GM12878 (cell line): ENCODE results near the gene SLC6A12. TPM values are rescaled to one million over a fixed set of nuclear protein-coding genes. Genes with fewer than 3 reads are reported as not detected.

Experiments used
- ATAC-seq: fragments of 200-7000 bp; cut with Tn5 transposase; 3 replicates; pipeline ENCODE4 v1.9.1; 2020; ENCODE audit warnings: mild to moderate bottlenecking, moderate library complexity
- BruUV-seq: library from RNA; stranded (reverse); fragments of 400-500 nt; replicated peaks from 2 replicates; lab custom pipeline; 2021; lab: Mats Ljungman, UMichigan
- CTCF ChIA-PET: fragments of 300-600 bp; sonication (Branson Sonifier 250); formaldehyde crosslinking; extraction: SDS; loops from one replicate; lab custom pipeline; 2021; ENCODE audit warnings: inconsistent platforms; lab: Yijun Ruan, JAX
- POLR2A ChIA-PET: fragments of 350-600 bp; formaldehyde crosslinking; extraction: SDS; loops from one replicate; lab custom pipeline; 2021; ENCODE audit warnings: inconsistent platforms; lab: Charles Lee
- RAD21 ChIA-PET: fragments of 300-600 bp; sonication (Branson Sonifier 250); formaldehyde crosslinking; loops from one replicate; lab custom pipeline; 2023; ENCODE audit warnings: antibody characterized with exemption; ENCODE audit not compliant: unreplicated experiment; lab: Charles Lee
- SMC1A ChIA-PET: fragments of 300-600 bp; sonication (Branson Sonifier 250); formaldehyde crosslinking; loops from one replicate; lab custom pipeline; 2023; ENCODE audit not compliant: unreplicated experiment, uncharacterized antibody; lab: Charles Lee
- DNase-seq: peaks from one replicate; pipeline ENCODE4 v3.0.0-alpha.2; 2011; ENCODE audit warnings: low read depth, low spot score
- FAIRE-seq: peaks from 3 replicates; lab custom pipeline; 2011; peaks lifted over from hg19 to GRCh38; lab: Jason Lieb, UNC
- H2AFZ ChIP-seq: 2 replicates; pipeline ENCODE4 v1.6.0; 2011; ENCODE audit warnings: low read depth, low read length, control low read depth; ENCODE audit not compliant: control insufficient read depth
- H3K27ac ChIP-seq: 2 replicates; pipeline ENCODE4 v1.5.1; 2011; ENCODE audit warnings: control low read depth; ENCODE audit not compliant: control insufficient read depth, insufficient read depth
- H3K27me3 ChIP-seq, 2 experiments: replicated peaks in 1 of 2; 2 replicates each; pipeline versions ENCODE4 v1.6.0 to v1.6.1; 2011; ENCODE audit warnings: low read length in 1 of 2; ENCODE audit not compliant: control insufficient read depth in 2 of 2, insufficient read depth in 2 of 2
- H3K36me3 ChIP-seq, 2 experiments: 2 replicates each; pipeline ENCODE4 v1.5.1; 2011; ENCODE audit warnings: low read length in 1 of 2; ENCODE audit not compliant: control insufficient read depth in 2 of 2, insufficient read depth in 2 of 2
- H3K4me1 ChIP-seq: 2 replicates; pipeline ENCODE4 v1.6.1; 2011; ENCODE audit warnings: mild to moderate bottlenecking, low read length, moderate library complexity, mixed read lengths; ENCODE audit not compliant: control insufficient read depth, insufficient read depth
- H3K4me2 ChIP-seq: 2 replicates; pipeline ENCODE4 v1.6.0; 2011; ENCODE audit warnings: control low read depth; ENCODE audit not compliant: control insufficient read depth, insufficient read depth
- H3K4me3 ChIP-seq: fragments of 200-600 bp; sonication (generic); 2 replicates; pipeline ENCODE4 v1.5.1; 2016
- H3K79me2 ChIP-seq: 2 replicates; pipeline ENCODE4 v1.6.0; 2011; ENCODE audit warnings: low read length; ENCODE audit not compliant: control insufficient read depth, insufficient read depth
- H3K9ac ChIP-seq: 2 replicates; pipeline ENCODE4 v1.8.0; 2011; ENCODE audit warnings: low read length, control low read depth, mixed read lengths; ENCODE audit not compliant: control insufficient read depth, insufficient read depth
- H3K9me3 ChIP-seq: replicated peaks from 3 replicates; pipeline ENCODE4 v1.5.1; 2011; ENCODE audit warnings: mild to moderate bottlenecking, low read length; ENCODE audit not compliant: control insufficient read depth, insufficient read depth
- H4K20me1 ChIP-seq: 2 replicates; pipeline ENCODE4 v1.6.0; 2011; ENCODE audit not compliant: control insufficient read depth, insufficient read depth
- BMI1 ChIP-seq: fragments of 450-650 bp; IDR thresholded peaks from 2 replicates; pipeline ENCODE4 v1.6.1; 2016; ENCODE audit warnings: mild to moderate bottlenecking, moderate library complexity, borderline replicate concordance
- BRCA1 ChIP-seq: IDR thresholded peaks from 2 replicates; pipeline ENCODE4 v1.6.1; 2011; ENCODE audit warnings: low read depth, low read length, improper control_type of control experiment
- CBX3 ChIP-seq: fragments of 200-600 bp; sonication (generic); IDR thresholded peaks from 2 replicates; pipeline ENCODE4 v1.6.1; 2016; ENCODE audit warnings: low read depth, borderline replicate concordance
- CBX5 ChIP-seq: sonication (generic); IDR thresholded peaks from 2 replicates; pipeline ENCODE4 v1.6.1; 2016; ENCODE audit warnings: low read depth, moderate library complexity, mild to moderate bottlenecking, inconsistent platforms
- EGR1 ChIP-seq, 2 experiments: IDR thresholded peaks; 1 replicate in 1 of 2; 2 replicates in 1 of 2; pipeline ENCODE4 v1.6.1; 2011 to 2012; ENCODE audit warnings: low read depth in 2 of 2, low read length in 2 of 2, borderline replicate concordance in 1 of 2, mild to moderate bottlenecking in 1 of 2, moderate library complexity in 1 of 2
- ETV6 ChIP-seq, 2 experiments: fragments of 450-650 bp in 1 of 2; IDR thresholded peaks in 1 of 2; conservative IDR thresholded peaks in 1 of 2; 2 replicates each; pipeline ENCODE4 v1.6.1; 2014; ENCODE audit warnings: antibody characterized with exemption in 1 of 2, borderline replicate concordance in 1 of 2, low read depth in 1 of 2, mild to moderate bottlenecking in 1 of 2, moderate library complexity in 1 of 2
- IKZF2 ChIP-seq, 2 experiments: fragments of 450-650 bp; IDR thresholded peaks; 2 replicates each; pipeline ENCODE4 v1.6.1; 2017; ENCODE audit warnings: mild to moderate bottlenecking in 2 of 2, moderate library complexity in 2 of 2
- IRF4 ChIP-seq: IDR thresholded peaks from 2 replicates; pipeline ENCODE4 v1.6.1; 2011; ENCODE audit warnings: low read depth, low read length
- MEF2A ChIP-seq: IDR thresholded peaks from 2 replicates; pipeline ENCODE4 v1.6.1; 2011; ENCODE audit warnings: low read depth, mild to moderate bottlenecking, low read length, moderate library complexity; ENCODE audit not compliant: insufficient read depth
- NFIC ChIP-seq: IDR thresholded peaks from 2 replicates; pipeline ENCODE4 v1.6.1; 2012; ENCODE audit warnings: low read depth, mild to moderate bottlenecking, inconsistent platforms, low read length, moderate library complexity
- NR2C1 ChIP-seq: fragments of 450-650 bp; IDR thresholded peaks from 2 replicates; pipeline ENCODE4 v1.6.1; 2017; ENCODE audit warnings: antibody characterized with exemption, mild to moderate bottlenecking, moderate library complexity
- POLR2AphosphoS2 ChIP-seq: IDR thresholded peaks from 2 replicates; pipeline ENCODE4 v1.6.1; 2011; ENCODE audit warnings: low read depth, mild to moderate bottlenecking, low read length, improper control_type of control experiment, moderate library complexity
- RUNX3 ChIP-seq: IDR thresholded peaks from 2 replicates; pipeline ENCODE4 v1.6.1; 2012; ENCODE audit warnings: low read length, inconsistent platforms
- SIX5 ChIP-seq: IDR thresholded peaks from 2 replicates; pipeline ENCODE4 v1.6.1; 2011; ENCODE audit warnings: mild to moderate bottlenecking, low read depth, low read length, moderate library complexity; ENCODE audit not compliant: severe bottlenecking
- TARDBP ChIP-seq: IDR thresholded peaks from 2 replicates; pipeline ENCODE4 v1.6.1; 2016; ENCODE audit warnings: borderline replicate concordance
- ZNF24 ChIP-seq: fragments of 450-650 bp; IDR thresholded peaks from 2 replicates; pipeline ENCODE4 v1.6.1; 2017; ENCODE audit warnings: antibody characterized with exemption, mild to moderate bottlenecking
- WGBS: methylation state at CpG from one replicate; pipeline ENCODE4 v1.1.6; 2016; ENCODE audit warnings: low lambda C conversion rate; ENCODE audit not compliant: insufficient replicate concordance, insufficient coverage; ENCODE audit errors: missing lambda C conversion rate; 5-methylcytosine and 5-hydroxymethylcytosine counted together
- in situ Hi-C: fragments of 300-500 bp; cut with MboI; formaldehyde crosslinking; loops from 9 replicates; pipeline ENCODE4 v1.14.3; 2018; ENCODE audit warnings: mixed read lengths
- intact Hi-C: fragments of 100-400 bp; cut with micrococcal nuclease; formaldehyde crosslinking; loops from one replicate; pipeline ENCODE4 v1.14.2; 2022; ENCODE audit not compliant: unreplicated experiment
- polyA plus RNA-seq, 11 experiments: library from polyadenylated mRNA; depleted of rRNA in 4 of 11; unstranded in 6 of 11; stranded (reverse) in 5 of 11; fragments of >200 nt; fragmentation: Nextera tagmentation in 4 of 11; fragmentation: Illumina TruSeq in 1 of 11; extraction: Ambion mirVana in 4 of 11; extraction: Trizol in 1 of 11; gene quantifications; 1 replicate in 1 of 11; 2 replicates in 10 of 11; pipeline versions ENCODE4 v1.2.1 to v1.2.3, GENCODE V29; 2011 to 2016; ENCODE audit warnings: inconsistent platforms in 2 of 11, missing spikeins in 2 of 11, low read depth in 1 of 11
- total RNA-seq, 4 experiments: library from RNA; depleted of rRNA in 3 of 4; stranded (reverse); fragments of >200 nt in 3 of 4; fragmentation: Illumina TruSeq in 1 of 4; extraction: Trizol in 1 of 4; gene quantifications; 2 replicates each; pipeline versions ENCODE4 v1.2.1 to v1.2.3, GENCODE V29; 2013 to 2021
- TF ChIP-seq, protein P1 (sequence below): fragments of 150-350 bp; IDR thresholded peaks from 2 replicates; pipeline ENCODE4 v1.6.1; 2016; ENCODE audit warnings: low read depth, low read length
- TF ChIP-seq, protein P2 (sequence below): IDR thresholded peaks from 2 replicates; pipeline ENCODE4 v1.6.1; 2012; ENCODE audit warnings: low read depth, low read length, improper control_type of control experiment
- TF ChIP-seq, protein P3 (sequence below): IDR thresholded peaks from 2 replicates; pipeline ENCODE4 v1.6.1; 2011; ENCODE audit warnings: low read depth, mild to moderate bottlenecking, low read length, moderate library complexity, borderline replicate concordance; ENCODE audit errors: extremely low read depth

SLC6A12 gene
- total and polyA plus RNA-seq, 10 of the 15 experiments (the other 5 are each of a cell fraction or from before 2014, with no cell fraction given), result 0.06 to 0.11 (median 0.07) TPM; not detected in 7

DNA sequence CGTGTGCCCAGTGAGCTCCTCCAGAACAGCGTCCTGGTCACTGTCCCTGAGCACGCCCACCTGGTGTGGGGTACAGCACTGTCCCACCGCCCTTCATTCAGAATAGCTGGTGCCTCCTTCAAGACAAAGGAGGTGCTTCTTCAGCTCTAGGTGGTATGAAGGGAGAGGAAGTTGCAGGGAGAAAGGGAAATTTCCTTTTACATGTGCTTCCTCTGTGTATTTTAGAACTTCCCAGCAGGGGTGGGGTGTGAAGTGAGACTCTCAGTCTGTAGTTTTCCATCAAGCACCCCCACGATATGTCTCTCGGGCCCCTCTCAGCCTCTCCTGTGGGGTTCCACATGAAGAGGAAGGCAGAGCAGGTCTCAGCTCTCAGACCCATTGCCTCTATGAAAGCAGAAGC, 1.2 kb upstream of the SLC6A12 start:
- Histone ChIP-seq H3K79me2 (no peaks in the 10 kb centered on the region), H4K20me1 (no peaks in the 10 kb centered on the region), H3K4me3 (no peak overlapping the region), H3K36me3 (no peaks in the 10 kb centered on the region), H3K27ac (no peak overlapping the region), H3K4me1 (peaks cover 10% of the 10 kb centered on the region), H3K9ac (no peak overlapping the region), H3K9me3 (no peaks in the 10 kb centered on the region), H3K4me2 (no peak overlapping the region), H3K27me3 (peaks cover 0 to 2% of the 10 kb centered on the region in 2 experiments; a peak in 2 of 4 replicates), H2AFZ (no peak overlapping the region)
- WGBS, result 0% methylated on average over 6 of the region's 6 CpGs
- ChIA-PET RAD21 (no interaction called here), SMC1A (interaction anchor here (0.5 kb wide), 1 partner anchor 1060 kb away, joined by 3 read pairs; no protein-coding TSS in a partner anchor), CTCF (no interaction called here), POLR2A (no interaction called here)
- in situ Hi-C loops, result no loop called here
- DNase-seq, result no peak
- no peak for FAIRE-seq
- ATAC-seq, result no peak
- BruUV-seq, result no TSS peak
- intact Hi-C loops, result no loop called here
- TF ChIP-seq POLR2AphosphoS2, result no peak
- TF ChIP-seq BRCA1, result no peak
- TF ChIP-seq, protein P1, sequence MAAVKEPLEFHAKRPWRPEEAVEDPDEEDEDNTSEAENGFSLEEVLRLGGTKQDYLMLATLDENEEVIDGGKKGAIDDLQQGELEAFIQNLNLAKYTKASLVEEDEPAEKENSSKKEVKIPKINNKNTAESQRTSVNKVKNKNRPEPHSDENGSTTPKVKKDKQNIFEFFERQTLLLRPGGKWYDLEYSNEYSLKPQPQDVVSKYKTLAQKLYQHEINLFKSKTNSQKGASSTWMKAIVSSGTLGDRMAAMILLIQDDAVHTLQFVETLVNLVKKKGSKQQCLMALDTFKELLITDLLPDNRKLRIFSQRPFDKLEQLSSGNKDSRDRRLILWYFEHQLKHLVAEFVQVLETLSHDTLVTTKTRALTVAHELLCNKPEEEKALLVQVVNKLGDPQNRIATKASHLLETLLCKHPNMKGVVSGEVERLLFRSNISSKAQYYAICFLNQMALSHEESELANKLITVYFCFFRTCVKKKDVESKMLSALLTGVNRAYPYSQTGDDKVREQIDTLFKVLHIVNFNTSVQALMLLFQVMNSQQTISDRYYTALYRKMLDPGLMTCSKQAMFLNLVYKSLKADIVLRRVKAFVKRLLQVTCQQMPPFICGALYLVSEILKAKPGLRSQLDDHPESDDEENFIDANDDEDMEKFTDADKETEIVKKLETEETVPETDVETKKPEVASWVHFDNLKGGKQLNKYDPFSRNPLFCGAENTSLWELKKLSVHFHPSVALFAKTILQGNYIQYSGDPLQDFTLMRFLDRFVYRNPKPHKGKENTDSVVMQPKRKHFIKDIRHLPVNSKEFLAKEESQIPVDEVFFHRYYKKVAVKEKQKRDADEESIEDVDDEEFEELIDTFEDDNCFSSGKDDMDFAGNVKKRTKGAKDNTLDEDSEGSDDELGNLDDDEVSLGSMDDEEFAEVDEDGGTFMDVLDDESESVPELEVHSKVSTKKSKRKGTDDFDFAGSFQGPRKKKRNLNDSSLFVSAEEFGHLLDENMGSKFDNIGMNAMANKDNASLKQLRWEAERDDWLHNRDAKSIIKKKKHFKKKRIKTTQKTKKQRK, result no peak
- no peak for TF ChIP-seq NFIC
- TF ChIP-seq CBX3, result no peak
- TF ChIP-seq IKZF2 (IDR thresholded peaks at IDR 0.05), result no peak
- no peak for TF ChIP-seq ETV6 (conservative IDR thresholded peaks at IDR 0.05 in 1 of 2, IDR thresholded peaks at IDR 0.05 in 1 of 2; ENCODE audit: borderline replicate concordance in 1 of 2, low read depth in 1 of 2)
- no peak for TF ChIP-seq MEF2A
- TF ChIP-seq ZNF24, result no peak
- no peak for TF ChIP-seq BMI1
- TF ChIP-seq TARDBP, result no peak
- TF ChIP-seq SIX5, result no peak
- TF ChIP-seq, protein P2, sequence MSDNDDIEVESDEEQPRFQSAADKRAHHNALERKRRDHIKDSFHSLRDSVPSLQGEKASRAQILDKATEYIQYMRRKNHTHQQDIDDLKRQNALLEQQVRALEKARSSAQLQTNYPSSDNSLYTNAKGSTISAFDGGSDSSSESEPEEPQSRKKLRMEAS, result no peak
- TF ChIP-seq RUNX3, result no peak
- TF ChIP-seq CBX5, result no peak
- TF ChIP-seq, protein P3, sequence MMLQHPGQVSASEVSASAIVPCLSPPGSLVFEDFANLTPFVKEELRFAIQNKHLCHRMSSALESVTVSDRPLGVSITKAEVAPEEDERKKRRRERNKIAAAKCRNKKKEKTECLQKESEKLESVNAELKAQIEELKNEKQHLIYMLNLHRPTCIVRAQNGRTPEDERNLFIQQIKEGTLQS, result no peak
- TF ChIP-seq IRF4, result no peak
- no peak for TF ChIP-seq NR2C1
- no peak for TF ChIP-seq EGR1 (IDR thresholded peaks at IDR 0.05; ENCODE audit: borderline replicate concordance in 1 of 2, low read depth in 2 of 2, low read length in 2 of 2)
